Measurements from ENCODE around the gene ORC5.

Gene ORC5

DNA sequence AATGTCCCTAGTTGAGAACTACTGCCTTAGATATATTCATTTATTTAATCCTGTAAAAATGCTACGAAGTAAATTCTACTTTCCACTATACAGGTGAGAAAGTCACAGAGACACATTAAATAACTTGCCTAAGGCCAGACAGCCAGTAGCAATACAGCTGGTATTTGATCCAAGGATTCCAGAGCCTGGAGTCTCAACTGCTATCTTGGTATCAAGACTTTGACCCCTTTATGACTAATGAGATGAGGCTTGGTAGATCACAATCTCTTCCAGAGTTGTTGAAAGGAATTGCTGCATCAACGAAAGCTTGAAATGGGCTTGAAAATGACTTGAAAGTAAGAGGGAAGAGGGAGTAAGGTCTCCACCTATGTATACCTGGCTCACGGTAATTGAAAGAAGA, 83.3 kb downstream of the ORC5 start:
- DNase-seq, result no peak

DNA sequence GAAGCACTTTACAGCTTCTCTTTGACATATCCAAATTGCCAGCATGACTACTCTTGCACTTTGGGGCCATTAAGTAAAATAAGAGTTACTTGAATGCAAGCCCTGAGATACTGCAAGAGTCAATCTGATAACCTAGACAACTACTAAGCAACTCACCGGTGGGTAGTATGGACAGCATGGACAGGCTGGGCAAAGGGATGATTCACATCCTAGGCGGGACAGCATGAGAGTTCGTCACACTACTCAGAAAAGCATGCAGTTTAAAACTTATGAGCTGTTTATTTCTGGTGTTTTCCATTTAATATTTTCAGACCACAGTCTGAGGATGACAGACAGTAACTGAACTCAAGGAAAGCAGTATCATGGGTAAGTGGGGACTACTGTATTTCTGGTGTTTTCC, 84.0 kb downstream of the ORC5 start:
- no peak for DNase-seq

DNA sequence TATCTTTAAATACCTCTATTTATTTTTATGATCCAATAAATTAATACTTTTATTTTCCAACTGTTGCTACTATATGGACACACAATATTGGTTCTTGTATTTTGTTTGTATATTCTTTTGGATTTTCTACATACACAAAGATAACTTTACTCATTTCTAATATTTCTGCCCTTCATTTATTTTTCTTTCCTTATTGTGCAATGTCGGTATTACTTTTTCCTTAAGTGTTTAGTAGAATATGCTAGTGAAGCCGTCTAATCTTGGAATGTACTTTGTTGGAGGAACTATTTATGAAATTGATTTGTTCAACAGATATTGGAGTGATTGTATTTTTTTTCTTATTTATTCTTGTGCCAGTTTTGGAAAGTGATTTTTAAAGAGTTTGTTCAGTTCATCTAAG, 94.0 kb downstream of the ORC5 start:
- no peak for DNase-seq

DNA sequence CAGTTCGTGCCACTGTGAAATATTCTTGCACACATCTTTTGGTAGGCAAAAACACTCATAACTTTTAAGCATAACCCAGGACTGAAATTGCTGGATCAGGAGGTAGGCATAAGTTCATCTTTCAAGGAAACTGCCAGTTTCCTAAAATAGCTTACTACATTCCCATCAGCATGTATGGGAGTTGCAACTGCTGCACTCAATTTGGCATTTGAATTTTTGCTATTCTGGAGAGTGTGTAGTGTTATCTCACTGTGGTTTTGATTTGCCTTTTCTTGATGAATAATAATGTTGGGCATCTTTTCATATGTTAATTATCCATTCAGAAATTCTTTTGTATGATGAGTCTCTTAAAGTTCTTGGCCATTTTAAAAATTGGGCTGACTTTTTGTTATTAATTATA, 95.2 kb downstream of the ORC5 start:
- DNase-seq, result no peak

DNA sequence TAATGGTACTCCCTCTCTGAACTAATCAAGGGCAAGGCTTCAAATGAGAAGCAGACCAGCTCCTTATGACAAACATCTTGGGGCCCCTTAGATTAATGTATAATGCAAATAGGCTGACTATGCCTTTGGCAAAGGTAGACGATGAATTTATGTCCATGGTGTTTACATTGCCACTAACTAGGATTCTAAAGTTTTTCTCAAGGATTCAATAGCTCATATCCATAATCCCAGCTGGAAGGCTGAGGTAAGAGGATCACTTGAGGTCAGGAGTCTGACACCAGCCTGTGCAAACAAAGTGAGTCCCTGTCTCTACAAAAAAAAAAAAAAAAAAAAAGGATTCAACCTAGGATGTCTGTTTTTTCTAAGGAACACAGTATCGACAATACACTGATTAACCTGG, 96.5 kb downstream of the ORC5 start:
- DNase-seq, result no peak

DNA sequence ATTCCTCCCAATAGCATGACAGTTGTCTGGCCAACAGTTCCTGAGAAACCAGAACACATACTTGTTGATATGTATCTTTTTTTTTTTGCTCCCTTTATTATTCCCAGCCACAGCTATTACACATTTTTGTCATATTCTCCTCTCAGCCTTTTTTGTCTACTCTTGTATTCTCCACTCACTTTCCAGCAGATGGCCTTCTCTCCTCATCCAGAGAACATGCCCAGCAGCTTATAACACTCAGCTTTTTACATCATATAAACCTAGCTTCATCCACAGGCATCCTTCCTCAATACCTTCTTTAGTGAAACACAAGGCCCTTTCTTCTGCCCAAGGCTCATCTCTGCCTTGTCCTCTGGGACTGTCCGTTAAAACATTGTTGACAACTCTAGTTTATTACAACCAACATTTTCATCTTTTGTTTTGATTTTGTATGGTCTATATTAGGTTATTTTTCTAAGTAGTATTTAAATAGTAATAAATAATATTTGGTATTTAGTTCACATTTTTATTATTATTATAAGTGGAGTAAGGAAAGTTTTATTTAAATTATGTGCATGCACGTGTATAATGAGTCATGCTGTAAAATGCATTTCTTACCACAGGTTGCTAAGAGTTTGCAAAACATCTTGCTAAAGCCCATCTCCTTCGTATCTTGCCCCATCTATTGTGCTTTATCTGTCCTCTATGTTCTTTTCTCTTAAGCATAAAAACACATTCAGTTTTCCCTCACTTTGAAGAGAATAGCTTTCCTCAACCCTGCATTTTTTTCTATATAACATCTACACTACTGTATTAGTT, 101.5 kb downstream of the ORC5 start:
- DNase-seq, result no peak

DNA sequence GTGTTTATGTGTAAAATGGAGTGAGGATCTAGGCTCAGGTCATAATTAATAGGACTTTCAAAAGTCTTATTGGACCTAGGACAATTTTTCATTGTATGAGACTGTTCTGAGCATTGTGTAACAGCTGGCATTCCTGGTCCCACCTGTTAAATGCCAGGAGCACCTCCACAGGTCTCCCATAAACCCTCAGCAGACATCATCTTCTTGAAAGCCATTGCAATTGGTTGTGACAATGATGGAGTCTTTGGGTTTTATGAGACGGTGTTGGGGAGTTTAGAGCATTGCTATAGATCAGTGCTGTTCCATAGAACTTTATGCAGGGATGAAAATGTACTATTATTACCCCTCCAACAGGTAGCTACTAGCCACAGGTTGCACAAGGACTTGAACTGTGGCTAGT, 108.9 kb downstream of the ORC5 start:
- DNase-seq, result no peak

DNA sequence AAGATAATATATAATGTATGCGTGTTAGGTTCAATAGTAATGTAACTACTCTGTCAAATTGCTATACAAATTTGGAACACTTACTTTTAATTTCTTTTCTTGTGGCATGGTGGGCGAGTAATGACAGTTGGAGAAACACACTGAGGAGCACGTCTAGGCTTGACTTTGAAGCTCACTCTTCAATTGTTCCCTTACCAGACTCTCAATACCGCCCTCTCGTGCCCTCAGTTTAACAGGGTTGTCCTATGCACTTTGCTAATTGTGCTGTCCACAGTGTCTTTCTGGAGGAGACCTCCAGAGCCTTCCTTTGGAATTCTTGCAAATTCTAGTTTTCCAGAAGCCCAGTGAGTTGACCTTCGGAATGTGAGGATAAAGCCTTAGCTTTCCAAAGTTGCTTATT, 111.1 kb downstream of the ORC5 start:
- DNase-seq, result no peak

DNA sequence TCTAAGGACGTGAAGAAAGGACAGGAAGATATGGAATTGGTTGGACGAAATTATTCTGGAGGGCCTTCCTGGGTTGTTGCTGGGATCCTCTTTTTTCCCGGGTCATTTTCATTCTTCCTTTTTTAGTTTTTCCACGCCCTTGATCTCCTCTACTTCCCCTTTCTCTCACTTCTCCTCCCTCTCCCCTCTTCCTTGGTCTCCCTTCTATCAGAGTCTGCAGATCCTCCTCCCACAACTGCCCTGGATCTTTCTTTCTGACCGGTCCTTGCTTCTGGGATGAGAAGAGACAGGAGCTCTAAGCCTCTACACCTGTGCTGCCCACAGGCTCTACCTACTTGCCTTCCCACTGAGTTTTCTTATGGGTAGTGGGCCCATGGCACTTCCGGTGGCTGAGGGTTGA, 114.7 kb downstream of the ORC5 start:
- no peak for DNase-seq

DNA sequence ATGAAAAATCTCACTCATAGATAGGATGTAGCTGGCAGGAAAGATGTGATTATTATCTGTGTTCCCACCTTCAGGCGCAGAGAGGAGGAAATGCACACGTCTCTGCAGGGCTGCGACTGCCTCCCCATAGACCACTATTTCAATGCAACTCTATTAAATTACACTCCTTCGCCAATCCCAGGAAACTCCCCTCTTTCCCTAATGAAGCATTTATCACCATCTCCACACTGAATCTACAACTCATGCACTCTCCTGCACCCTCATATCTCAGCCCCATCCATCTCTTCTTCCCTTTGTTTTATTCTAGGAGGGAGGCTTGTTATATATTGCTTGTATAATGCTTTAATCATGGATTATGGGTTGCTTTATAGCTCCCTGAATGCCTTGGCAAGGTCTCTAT, 116.6 kb downstream of the ORC5 start:
- DNase-seq, result no peak

DNA sequence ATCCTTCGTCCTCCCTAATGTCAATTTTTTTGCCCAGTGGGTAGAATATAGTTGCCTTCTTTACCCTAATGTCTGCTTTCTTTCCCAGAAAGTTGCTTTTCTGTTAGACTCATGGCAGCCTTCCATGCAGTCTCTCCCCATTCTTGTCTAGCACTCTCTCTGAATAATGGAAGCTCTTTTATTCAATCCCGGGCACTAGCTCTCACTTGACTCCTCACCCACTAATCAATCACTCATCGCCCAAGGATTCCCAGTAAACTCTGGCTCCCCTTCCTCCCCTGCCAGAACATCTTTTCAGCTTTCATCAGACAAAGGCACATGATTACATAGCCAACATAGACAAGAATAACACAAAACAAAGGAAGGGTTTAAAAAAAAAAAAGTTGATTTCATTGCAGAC, 118.2 kb downstream of the ORC5 start:
- no peak for DNase-seq

DNA sequence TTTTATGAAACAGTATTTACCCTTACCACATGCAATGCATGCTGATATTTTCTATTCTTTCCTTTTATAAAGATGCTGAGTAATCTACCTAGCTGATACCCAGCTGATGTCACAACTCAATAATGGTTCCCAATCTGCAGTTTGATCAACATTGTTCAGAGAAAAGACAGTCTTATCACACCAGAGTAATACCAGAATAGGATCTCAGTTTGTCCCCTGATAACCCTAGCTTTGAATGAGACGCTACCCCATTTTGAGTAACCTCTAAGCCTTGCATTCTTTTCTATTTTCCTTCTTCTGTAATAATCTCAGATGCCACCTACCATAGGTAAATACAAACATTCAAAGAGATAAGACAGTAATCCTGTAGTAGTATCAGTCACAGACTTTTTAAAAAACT, 118.8 kb downstream of the ORC5 start:
- DNase-seq, result no peak
